OCI-LY1 (cell line): ENCODE data around the gene STAB1.

Experiments
- H2AFZ ChIP-seq: fragments of 200-600 bp; sonication (generic), shearing (Covaris generic); 2 replicates; pipeline ENCODE4 v1.6.0; 2014; ENCODE audit warnings: antibody characterized with exemption, mild to moderate bottlenecking, low read length
- H3F3A ChIP-seq: fragments of 200-600 bp; sonication (generic), shearing (Covaris generic); 2 replicates; pipeline ENCODE4 v1.6.0; 2014; ENCODE audit warnings: mild to moderate bottlenecking, antibody characterized with exemption, low read length, moderate library complexity; ENCODE audit not compliant: insufficient read depth
- H3K27ac ChIP-seq: fragments of 200-600 bp; sonication (generic); 2 replicates; pipeline ENCODE4 v1.5.1; 2014; ENCODE audit warnings: low read length, mixed run types, mild to moderate bottlenecking, low read depth; ENCODE audit not compliant: poor library complexity, severe bottlenecking
- H3K27me3 ChIP-seq: fragments of 200-600 bp; sonication (generic); 2 replicates; pipeline ENCODE4 v1.6.0; 2014; ENCODE audit warnings: antibody characterized with exemption, mild to moderate bottlenecking, low read length, moderate library complexity; ENCODE audit not compliant: insufficient read depth
- H3K36me3 ChIP-seq: fragments of 200-600 bp; sonication (generic); 2 replicates; pipeline ENCODE4 v1.6.1; 2014; ENCODE audit warnings: mild to moderate bottlenecking, antibody characterized with exemption, low read length, moderate library complexity, mixed read lengths; ENCODE audit not compliant: insufficient read depth
- H3K4me1 ChIP-seq: fragments of 200-600 bp; sonication (generic); 2 replicates; pipeline ENCODE4 v1.5.1; 2014; ENCODE audit warnings: mild to moderate bottlenecking, low read length, moderate library complexity; ENCODE audit not compliant: insufficient read depth, severe bottlenecking
- H3K4me2 ChIP-seq: fragments of 200-600 bp; sonication (generic), shearing (Covaris generic); 2 replicates; pipeline ENCODE4 v1.6.1; 2014; ENCODE audit warnings: low read length
- H3K4me3 ChIP-seq: fragments of 200-600 bp; sonication (generic); 2 replicates; pipeline ENCODE4 v1.5.1; 2014; ENCODE audit warnings: low read length, low read depth, mild to moderate bottlenecking, mixed read lengths; ENCODE audit not compliant: poor library complexity, severe bottlenecking
- H3K79me2 ChIP-seq: fragments of 200-600 bp; shearing (Covaris generic); 2 replicates; pipeline ENCODE4 v1.6.1; 2016; ENCODE audit warnings: mixed run types, low read length, mixed read lengths; ENCODE audit not compliant: insufficient read depth
- H3K9ac ChIP-seq: fragments of 200-600 bp; sonication (generic), shearing (Covaris generic); 2 replicates; pipeline ENCODE4 v1.6.1; 2014; ENCODE audit warnings: mild to moderate bottlenecking, low read length, mixed read lengths
- H3K9me2 ChIP-seq: fragments of 200-600 bp; sonication (generic), shearing (Covaris generic); 2 replicates; pipeline ENCODE4 v1.6.1; 2014; ENCODE audit warnings: low read depth, mild to moderate bottlenecking, low read length, mixed read lengths
- H3K9me3 ChIP-seq: fragments of 200-600 bp; shearing (Covaris generic); 2 replicates; pipeline ENCODE4 v1.6.1; 2014; ENCODE audit warnings: low read length, mixed read lengths
- H4K20me1 ChIP-seq: fragments of 200-600 bp; sonication (generic), shearing (Covaris generic); 2 replicates; pipeline ENCODE4 v1.6.0; 2016; ENCODE audit warnings: mild to moderate bottlenecking, low read length; ENCODE audit not compliant: insufficient read depth
- CTCF ChIP-seq: fragments of 200-600 bp; sonication (generic), shearing (Covaris generic); IDR thresholded peaks from 2 replicates; pipeline ENCODE4 v1.5.1; 2017; ENCODE audit warnings: mild to moderate bottlenecking, antibody characterized with exemption, low read length, moderate library complexity, mixed read lengths
- EZH2 ChIP-seq: fragments of 200-600 bp; sonication (generic), shearing (Covaris generic); IDR thresholded peaks from 2 replicates; pipeline ENCODE4 v1.8.0; 2017; ENCODE audit warnings: borderline replicate concordance, mixed run types, mild to moderate bottlenecking, antibody characterized with exemption, low read length, moderate library complexity, mixed read lengths

The STAB1 gene

GRCh38 chr3:52495777-52496602 is 852 bp downstream of the STAB1 start:
- Histone ChIP-seq H4K20me1 (no peaks in the 10 kb centered on the region), H3K9me2 (no peaks in the 10 kb centered on the region), H3K4me2 (no peak overlapping the region), H3K4me1 (no peaks in the 10 kb centered on the region), H3F3A (no peaks in the 10 kb centered on the region), H3K27ac (no peak overlapping the region), H3K9me3 (no peaks in the 10 kb centered on the region), H3K9ac (no peak overlapping the region), H3K79me2 (no peaks in the 10 kb centered on the region), H3K36me3 (peaks cover 23% of the 10 kb centered on the region; the same call in 1 of the 2 replicates), H3K4me3 (no peak overlapping the region), H3K27me3 (no peaks in the 10 kb centered on the region; the same call in 1 of the 2 replicates), H2AFZ (no peak overlapping the region)
- TF ChIP-seq EZH2 (no peak), CTCF (no peak)

GRCh38 chr3:52498137-52499054 is 3.3 kb downstream of the STAB1 start:
- H3K9ac ChIP-seq, result no peak overlapping the region
- no peaks in the 10 kb centered on the region for H3F3A ChIP-seq
- H3K4me1 ChIP-seq, result no peaks in the 10 kb centered on the region
- no peaks in the 10 kb centered on the region for H3K36me3 ChIP-seq
- no peak overlapping the region for H3K4me2 ChIP-seq
- H3K9me2 ChIP-seq, result no peaks in the 10 kb centered on the region
- H3K9me3 ChIP-seq, result no peaks in the 10 kb centered on the region
- H4K20me1 ChIP-seq, result no peaks in the 10 kb centered on the region
- no peak for TF ChIP-seq CTCF
- no peak for TF ChIP-seq EZH2
- H3K27ac ChIP-seq, result no peak overlapping the region
- no peaks in the 10 kb centered on the region for H3K79me2 ChIP-seq
- H3K27me3 ChIP-seq, result no peaks in the 10 kb centered on the region; the same call in 1 of the 2 replicates
- H2AFZ ChIP-seq, result no peak overlapping the region
- H3K4me3 ChIP-seq, result no peak overlapping the region

- no peaks in the 10 kb centered on the region for H3K4me1 ChIP-seq
- H3K4me3 ChIP-seq, result no peak overlapping the region
- H3K79me2 ChIP-seq, result no peaks in the 10 kb centered on the region
- H2AFZ ChIP-seq, result no peak overlapping the region
- no peak overlapping the region for H3K9ac ChIP-seq
- no peaks in the 10 kb centered on the region for H4K20me1 ChIP-seq
- H3K9me2 ChIP-seq, result no peaks in the 10 kb centered on the region
- H3F3A ChIP-seq, result no peaks in the 10 kb centered on the region
- no peak for TF ChIP-seq CTCF
- TF ChIP-seq EZH2, result no peak
- H3K36me3 ChIP-seq, result no peaks in the 10 kb centered on the region
- no peaks in the 10 kb centered on the region for H3K9me3 ChIP-seq
- H3K27ac ChIP-seq, result no peak overlapping the region
- no peaks in the 10 kb centered on the region; the same call in none of the 2 replicates for H3K27me3 ChIP-seq
- no peak overlapping the region for H3K4me2 ChIP-seq
These were observed 5.9 kb downstream of the STAB1 start for GRCh38 chr3:52501046-52501445.
